Smooth muscle cell (in vitro differentiated cells): Measurements from ENCODE around the gene HERC5. TPM values are rescaled to one million over a fixed set of nuclear protein-coding genes. Genes with fewer than 3 reads are reported as not detected.

Experiments used
- DNase-seq: peaks from one replicate; lab custom pipeline; 2025; ENCODE audit not compliant: unreplicated experiment; lab: John Stamatoyannopoulos, UW
- H2AFZ ChIP-seq: fragments of 200-600 bp; sonication (generic); 2 replicates; pipeline ENCODE4 v1.6.0; 2016; ENCODE audit warnings: antibody characterized with exemption, low read depth, mild to moderate bottlenecking
- H3F3A ChIP-seq: fragments of 200-600 bp; sonication (generic); 2 replicates; pipeline ENCODE4 v1.6.0; 2017; ENCODE audit warnings: antibody characterized with exemption, low read depth
- H3K27ac ChIP-seq: fragments of 200-600 bp; sonication (generic); 2 replicates; pipeline ENCODE4 v1.5.1; 2016; ENCODE audit warnings: low read depth, mild to moderate bottlenecking
- H3K27me3 ChIP-seq: fragments of 200-600 bp; sonication (generic); 2 replicates; pipeline ENCODE4 v1.6.1; 2016; ENCODE audit warnings: low read depth, mild to moderate bottlenecking
- H3K36me3 ChIP-seq: fragments of 200-600 bp; sonication (generic); 2 replicates; pipeline ENCODE4 v1.5.1; 2016; ENCODE audit warnings: low read depth
- H3K4me1 ChIP-seq: fragments of 200-600 bp; sonication (generic); 2 replicates; pipeline ENCODE4 v1.5.1; 2016; ENCODE audit warnings: low read depth
- H3K4me2 ChIP-seq: fragments of 200-600 bp; sonication (generic); 2 replicates; pipeline ENCODE4 v1.6.0; 2016; ENCODE audit warnings: mild to moderate bottlenecking
- H3K4me3 ChIP-seq: fragments of 200-600 bp; sonication (generic); 2 replicates; pipeline ENCODE4 v1.5.1; 2016; ENCODE audit warnings: mild to moderate bottlenecking
- H3K79me2 ChIP-seq: fragments of 200-600 bp; sonication (generic); 2 replicates; pipeline ENCODE4 v1.6.0; 2016; ENCODE audit warnings: low read depth, mild to moderate bottlenecking
- H3K9ac ChIP-seq: fragments of 200-600 bp; sonication (generic); 2 replicates; pipeline ENCODE4 v1.6.0; 2016; ENCODE audit warnings: low read depth
- H3K9me3 ChIP-seq: fragments of 200-600 bp; sonication (generic); replicated peaks from 2 replicates; pipeline ENCODE4 v1.5.1; 2016; ENCODE audit warnings: low read depth
- H4K20me1 ChIP-seq: fragments of 200-600 bp; sonication (generic); 2 replicates; pipeline ENCODE4 v1.6.0; 2016; ENCODE audit warnings: low read depth
- WGBS: methylation state at CpG from one replicate; pipeline ENCODE4 v1.1.7; 2016; ENCODE audit warnings: low lambda C conversion rate; 5-methylcytosine and 5-hydroxymethylcytosine counted together
- polyA plus RNA-seq: library from polyadenylated mRNA; unstranded; fragments of >200 nt; fragmentation: Nextera tagmentation; extraction: Ambion mirVana; gene quantifications from 2 replicates; pipeline ENCODE4 v1.2.1, GENCODE V29; 2016
- total RNA-seq: library from RNA; depleted of rRNA; stranded (reverse); fragments of >200 nt; gene quantifications from 2 replicates; pipeline ENCODE4 v1.2.3, GENCODE V29; 2014
- TF ChIP-seq, protein P1 (sequence below): fragments of 200-600 bp; sonication (generic); IDR thresholded peaks from 2 replicates; pipeline ENCODE4 v1.5.1; 2017; ENCODE audit warnings: borderline replicate concordance, mild to moderate bottlenecking, antibody characterized with exemption; ENCODE audit not compliant: insufficient read depth, poor library complexity, severe bottlenecking

Gene HERC5
- total and polyA plus RNA-seq, 2 experiments from 2014 or later: 0.69 to 1.0 TPM

DNA sequence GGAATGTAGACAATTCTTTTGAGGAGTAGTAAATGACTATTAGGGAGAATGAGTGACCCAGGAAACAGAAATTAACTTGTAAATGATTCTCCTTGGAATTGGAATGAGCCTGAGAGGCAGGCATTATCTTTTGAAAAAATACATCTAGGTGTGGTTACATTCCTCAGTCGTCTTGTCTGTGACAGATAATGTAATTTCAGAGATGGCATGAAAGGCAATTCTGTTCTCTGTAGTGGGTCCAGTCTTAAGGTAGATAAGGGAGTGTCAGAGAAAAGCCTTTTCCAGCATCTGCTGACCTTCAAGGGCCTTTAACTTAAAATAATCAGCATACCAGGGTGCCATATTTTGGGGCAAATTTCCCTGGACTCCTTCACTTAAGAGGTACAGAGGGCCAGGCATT lies 43.1 kb upstream of the HERC5 start:
- H3F3A ChIP-seq: no peaks in the 10 kb centered on the region
- H4K20me1 ChIP-seq: no peaks in the 10 kb centered on the region
- H3K4me2 ChIP-seq: no peak overlapping the region
- WGBS: 46% methylated on average over 1 of the region's 1 CpG
- H3K9me3 ChIP-seq: no peaks in the 10 kb centered on the region
- no peak overlapping the region for H3K27ac ChIP-seq
- TF ChIP-seq, protein P1, sequence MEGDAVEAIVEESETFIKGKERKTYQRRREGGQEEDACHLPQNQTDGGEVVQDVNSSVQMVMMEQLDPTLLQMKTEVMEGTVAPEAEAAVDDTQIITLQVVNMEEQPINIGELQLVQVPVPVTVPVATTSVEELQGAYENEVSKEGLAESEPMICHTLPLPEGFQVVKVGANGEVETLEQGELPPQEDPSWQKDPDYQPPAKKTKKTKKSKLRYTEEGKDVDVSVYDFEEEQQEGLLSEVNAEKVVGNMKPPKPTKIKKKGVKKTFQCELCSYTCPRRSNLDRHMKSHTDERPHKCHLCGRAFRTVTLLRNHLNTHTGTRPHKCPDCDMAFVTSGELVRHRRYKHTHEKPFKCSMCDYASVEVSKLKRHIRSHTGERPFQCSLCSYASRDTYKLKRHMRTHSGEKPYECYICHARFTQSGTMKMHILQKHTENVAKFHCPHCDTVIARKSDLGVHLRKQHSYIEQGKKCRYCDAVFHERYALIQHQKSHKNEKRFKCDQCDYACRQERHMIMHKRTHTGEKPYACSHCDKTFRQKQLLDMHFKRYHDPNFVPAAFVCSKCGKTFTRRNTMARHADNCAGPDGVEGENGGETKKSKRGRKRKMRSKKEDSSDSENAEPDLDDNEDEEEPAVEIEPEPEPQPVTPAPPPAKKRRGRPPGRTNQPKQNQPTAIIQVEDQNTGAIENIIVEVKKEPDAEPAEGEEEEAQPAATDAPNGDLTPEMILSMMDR: no peak
- H3K79me2 ChIP-seq: no peaks in the 10 kb centered on the region
- no peaks in the 10 kb centered on the region for H3K4me1 ChIP-seq
- H3K9ac ChIP-seq: no peak overlapping the region
- no peak overlapping the region for H2AFZ ChIP-seq
- no peaks in the 10 kb centered on the region for H3K36me3 ChIP-seq
- no peak for DNase-seq
- H3K4me3 ChIP-seq: no peak overlapping the region
- H3K27me3 ChIP-seq: no peaks in the 10 kb centered on the region

DNA sequence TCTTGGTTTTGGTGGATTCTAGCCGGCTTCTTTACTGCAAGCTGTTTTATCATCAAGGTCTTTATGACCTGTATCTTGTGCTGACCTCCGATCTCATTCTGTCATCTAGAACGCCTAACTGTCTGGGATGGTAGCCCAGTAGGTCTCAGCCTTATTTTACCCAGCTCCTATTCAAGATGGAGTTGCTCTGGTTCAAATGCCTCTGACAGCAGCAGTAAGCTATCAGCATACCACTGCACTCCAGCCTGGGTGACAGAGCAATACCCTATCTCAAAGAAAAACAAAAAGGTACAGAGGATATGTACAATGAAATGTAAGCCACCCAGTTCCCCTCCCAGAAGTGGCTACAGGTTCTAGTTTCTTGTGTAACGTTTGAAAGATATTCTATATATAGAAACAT lies 42.2 kb upstream of the HERC5 start:
- Histone ChIP-seq H3F3A (no peaks in the 10 kb centered on the region), H3K4me1 (no peaks in the 10 kb centered on the region), H2AFZ (no peak overlapping the region), H4K20me1 (no peaks in the 10 kb centered on the region), H3K4me3 (no peak overlapping the region), H3K79me2 (no peaks in the 10 kb centered on the region), H3K9me3 (no peaks in the 10 kb centered on the region), H3K27me3 (no peaks in the 10 kb centered on the region), H3K36me3 (no peaks in the 10 kb centered on the region), H3K4me2 (no peak overlapping the region), H3K9ac (no peak overlapping the region), H3K27ac (no peak overlapping the region)
- DNase-seq: no peak
- TF ChIP-seq, protein P1: no peak
- WGBS: 90% methylated on average over 4 of the region's 4 CpGs

DNA sequence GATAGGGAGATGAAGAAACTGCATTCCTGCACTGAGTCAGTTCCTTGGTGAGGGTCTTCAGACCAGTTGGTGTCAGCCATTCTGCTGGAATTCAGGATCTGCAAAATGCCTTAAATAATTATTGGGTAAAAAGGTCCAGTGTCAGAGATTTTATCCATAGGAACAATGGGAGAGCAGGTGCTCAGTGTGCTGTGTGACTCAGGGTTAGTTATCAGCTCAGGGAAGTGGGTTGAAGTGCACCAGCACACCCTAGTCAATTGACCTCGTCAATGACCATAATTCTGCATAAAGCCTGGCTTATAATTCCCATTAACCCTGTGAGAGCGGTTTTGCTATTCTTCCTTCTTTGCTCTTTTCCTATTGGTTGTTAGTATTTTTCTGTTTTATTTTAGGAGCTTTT lies 40.9 kb upstream of the HERC5 start:
- no peaks in the 10 kb centered on the region for H4K20me1 ChIP-seq
- WGBS: 87% methylated on average over 2 of the region's 2 CpGs
- no peaks in the 10 kb centered on the region for H3K4me1 ChIP-seq
- H3K79me2 ChIP-seq: no peaks in the 10 kb centered on the region
- TF ChIP-seq, protein P1: no peak
- no peak overlapping the region for H2AFZ ChIP-seq
- H3K4me2 ChIP-seq: no peak overlapping the region
- H3K27ac ChIP-seq: no peak overlapping the region
- no peak overlapping the region for H3K9ac ChIP-seq
- H3K36me3 ChIP-seq: no peaks in the 10 kb centered on the region
- no peak overlapping the region for H3K4me3 ChIP-seq
- no peaks in the 10 kb centered on the region for H3K27me3 ChIP-seq
- no peaks in the 10 kb centered on the region for H3F3A ChIP-seq
- H3K9me3 ChIP-seq: no peaks in the 10 kb centered on the region
- DNase-seq: no peak

DNA sequence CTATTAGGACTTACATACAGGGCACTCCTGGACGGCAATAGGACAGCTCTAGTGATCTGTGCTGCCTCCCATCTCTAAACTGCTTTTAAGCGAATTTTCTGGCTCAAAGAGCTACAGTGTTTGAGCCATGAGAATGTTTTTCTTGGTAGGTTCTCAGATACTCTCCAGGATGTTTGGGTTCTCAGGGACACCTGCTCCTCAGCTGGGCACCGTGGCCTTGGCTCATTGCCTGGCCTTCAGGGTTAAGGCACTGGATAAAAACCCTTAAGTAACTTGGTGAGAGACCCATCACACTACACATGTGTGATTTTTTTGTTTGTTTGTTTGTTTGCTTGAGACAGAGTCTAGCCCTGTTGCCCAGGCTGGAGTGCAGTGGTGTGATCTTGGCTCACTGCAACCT lies 38.5 kb upstream of the HERC5 start:
- no peaks in the 10 kb centered on the region for H3K79me2 ChIP-seq
- H2AFZ ChIP-seq: no peak overlapping the region
- H3K27ac ChIP-seq: no peak overlapping the region

More for the DNA sequence above, 38.5 kb upstream of the HERC5 start:
- Histone ChIP-seq H3K9ac (no peak overlapping the region), H3K4me2 (no peak overlapping the region), H3F3A (no peaks in the 10 kb centered on the region), H3K9me3 (no peaks in the 10 kb centered on the region), H3K4me1 (no peaks in the 10 kb centered on the region), H3K4me3 (no peak overlapping the region), H3K36me3 (no peaks in the 10 kb centered on the region), H4K20me1 (no peaks in the 10 kb centered on the region), H3K27me3 (no peaks in the 10 kb centered on the region)
- 86% methylated on average over 3 of the region's 3 CpGs for WGBS
- TF ChIP-seq, protein P1: no peak
- DNase-seq: no peak
